A673 (cell line): ENCODE measurements around the gene NTN1. TPM values are rescaled to one million over a fixed set of nuclear protein-coding genes. Genes with fewer than 3 reads are reported as not detected.

Source experiments
- BruUV-seq: library from RNA; stranded (reverse); fragments of 400-500 nt; replicated peaks from 2 replicates; lab custom pipeline; 2021; lab: Mats Ljungman, UMichigan
- CTCF ChIA-PET: fragments of 300-600 bp; sonication (Branson Sonifier 250); formaldehyde crosslinking; loops from one replicate; lab custom pipeline; 2022; ENCODE audit warnings: antibody characterized with exemption; lab: Charles Lee
- POLR2A ChIA-PET: fragments of 300-600 bp; sonication (Branson Sonifier 250); formaldehyde crosslinking; loops from one replicate; lab custom pipeline; 2022; ENCODE audit warnings: antibody characterized with exemption; ENCODE audit not compliant: low non-redundant PET; lab: Charles Lee
- DNase-seq: peaks from one replicate; pipeline ENCODE4 v3.0.0-alpha.2; 2015; ENCODE audit warnings: low spot score
- H3K27ac ChIP-seq: fragments of 200-600 bp; sonication (generic); 2 replicates; pipeline ENCODE4 v1.5.1; 2016; ENCODE audit warnings: mixed run types, low read depth, mild to moderate bottlenecking, mixed read lengths, antibody characterized with exemption, low read length; ENCODE audit not compliant: poor library complexity, severe bottlenecking
- H3K27me3 ChIP-seq: fragments of 200-600 bp; sonication (generic); replicated peaks from 2 replicates; pipeline ENCODE4 v1.6.1; 2017; ENCODE audit warnings: mixed run types, low read depth, mild to moderate bottlenecking, mixed read lengths, antibody characterized with exemption, low read length; ENCODE audit not compliant: insufficient read depth, poor library complexity
- H3K36me3 ChIP-seq: fragments of 200-600 bp; sonication (generic); 2 replicates; pipeline ENCODE4 v1.6.1; 2016; ENCODE audit warnings: mixed run types, mild to moderate bottlenecking, mixed read lengths, antibody characterized with exemption, low read length; ENCODE audit not compliant: insufficient read depth, poor library complexity, severe bottlenecking
- H3K4me1 ChIP-seq: fragments of 200-600 bp; sonication (generic); 2 replicates; pipeline ENCODE4 v1.6.1; 2017; ENCODE audit warnings: mixed run types, mild to moderate bottlenecking, mixed read lengths, antibody characterized with exemption, low read length; ENCODE audit not compliant: insufficient read depth, poor library complexity, severe bottlenecking
- H3K4me3 ChIP-seq: fragments of 200-600 bp; sonication (generic); 2 replicates; pipeline ENCODE4 v1.5.1; 2016; ENCODE audit warnings: low read depth, mixed run types, mild to moderate bottlenecking, mixed read lengths, low read length; ENCODE audit not compliant: poor library complexity, severe bottlenecking
- H3K9me3 ChIP-seq: fragments of 200-600 bp; sonication (generic); 2 replicates; pipeline ENCODE4 v1.6.1; 2016; ENCODE audit warnings: mixed run types, low read depth, mild to moderate bottlenecking, mixed read lengths, antibody characterized with exemption, low read length; ENCODE audit not compliant: poor library complexity, severe bottlenecking
- EZH2 ChIP-seq: fragments of 200-600 bp; sonication (generic); IDR thresholded peaks from 2 replicates; pipeline ENCODE4 v1.6.1; 2017; ENCODE audit warnings: borderline replicate concordance, low read depth, mild to moderate bottlenecking, mixed read lengths, antibody characterized with exemption, low read length; ENCODE audit not compliant: poor library complexity, severe bottlenecking
- intact Hi-C: fragments of 100-400 bp; cut with micrococcal nuclease; formaldehyde crosslinking; loops from one replicate; pipeline ENCODE4 v1.10.0; 2022; ENCODE audit not compliant: unreplicated experiment
- total RNA-seq: library from RNA; stranded (reverse); gene quantifications from 2 replicates; pipeline ENCODE4 v1.2.3, GENCODE V29; 2021
- TF ChIP-seq, protein P1 (sequence below): fragments of 300-800, 200-600 bp; sonication (generic); conservative IDR thresholded peaks from 2 replicates; pipeline ENCODE4 v1.5.1; 2017; ENCODE audit warnings: low read depth, mild to moderate bottlenecking, antibody characterized with exemption, low read length, moderate library complexity, mixed read lengths

NTN1 gene
- total RNA-seq, 1 experiment from 2014 or later: 4.3 TPM

DNA sequence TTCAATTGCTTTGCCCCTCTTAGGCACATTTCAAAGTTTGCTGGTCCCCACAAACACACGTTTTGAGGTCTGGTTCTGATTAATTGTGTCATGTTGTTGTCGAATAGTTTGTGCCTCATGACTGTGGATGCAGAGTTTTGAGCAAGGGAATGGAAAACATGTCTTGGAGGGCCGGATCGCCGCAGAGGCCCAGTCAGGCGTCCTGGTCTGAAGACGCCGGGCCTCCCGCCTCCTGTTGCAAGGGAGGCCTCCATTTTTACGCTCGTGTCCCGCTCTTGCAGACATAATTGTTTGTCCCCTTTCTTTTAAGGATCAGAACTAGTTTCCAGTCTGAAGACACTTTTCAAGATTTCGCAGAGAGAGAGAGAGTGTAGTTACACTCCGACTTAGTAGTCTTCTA lies 3.2 kb downstream of the NTN1 start:
- POLR2A ChIA-PET: no interaction called here
- CTCF ChIA-PET: no interaction called here
- no peak for TF ChIP-seq EZH2
- TF ChIP-seq, protein P1, sequence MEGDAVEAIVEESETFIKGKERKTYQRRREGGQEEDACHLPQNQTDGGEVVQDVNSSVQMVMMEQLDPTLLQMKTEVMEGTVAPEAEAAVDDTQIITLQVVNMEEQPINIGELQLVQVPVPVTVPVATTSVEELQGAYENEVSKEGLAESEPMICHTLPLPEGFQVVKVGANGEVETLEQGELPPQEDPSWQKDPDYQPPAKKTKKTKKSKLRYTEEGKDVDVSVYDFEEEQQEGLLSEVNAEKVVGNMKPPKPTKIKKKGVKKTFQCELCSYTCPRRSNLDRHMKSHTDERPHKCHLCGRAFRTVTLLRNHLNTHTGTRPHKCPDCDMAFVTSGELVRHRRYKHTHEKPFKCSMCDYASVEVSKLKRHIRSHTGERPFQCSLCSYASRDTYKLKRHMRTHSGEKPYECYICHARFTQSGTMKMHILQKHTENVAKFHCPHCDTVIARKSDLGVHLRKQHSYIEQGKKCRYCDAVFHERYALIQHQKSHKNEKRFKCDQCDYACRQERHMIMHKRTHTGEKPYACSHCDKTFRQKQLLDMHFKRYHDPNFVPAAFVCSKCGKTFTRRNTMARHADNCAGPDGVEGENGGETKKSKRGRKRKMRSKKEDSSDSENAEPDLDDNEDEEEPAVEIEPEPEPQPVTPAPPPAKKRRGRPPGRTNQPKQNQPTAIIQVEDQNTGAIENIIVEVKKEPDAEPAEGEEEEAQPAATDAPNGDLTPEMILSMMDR: no peak
- H3K4me1 ChIP-seq: peaks cover 3% of the 10 kb centered on the region
- no peak overlapping the region for H3K4me3 ChIP-seq
- H3K36me3 ChIP-seq: no peaks in the 10 kb centered on the region
- no peak overlapping the region for H3K27ac ChIP-seq
- BruUV-seq: no TSS peak
- no peak for DNase-seq
- peaks cover 59% of the 10 kb centered on the region for H3K27me3 ChIP-seq
- no peaks in the 10 kb centered on the region for H3K9me3 ChIP-seq
- intact Hi-C loops: no loop called here

DNA sequence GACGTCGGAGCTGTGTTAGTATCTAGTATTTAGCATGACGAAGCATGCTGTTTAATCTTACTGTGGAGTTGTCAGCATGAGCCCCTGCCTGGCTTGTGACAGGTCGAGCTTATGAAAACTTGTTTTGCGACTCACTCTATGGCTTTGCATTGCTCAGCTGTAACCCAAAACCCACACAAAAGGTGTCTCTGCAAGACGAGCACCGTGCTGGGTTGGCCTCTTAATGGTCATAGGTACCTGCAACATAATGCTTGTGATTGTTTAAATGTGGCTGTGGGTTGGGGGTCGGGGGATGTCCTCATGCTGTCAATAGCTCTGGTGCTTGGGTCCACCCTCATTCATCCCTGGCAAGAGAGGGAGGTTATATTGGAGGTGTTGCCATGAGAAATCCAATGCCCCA lies 5.4 kb downstream of the NTN1 start:
- Histone ChIP-seq H3K4me1 (peaks cover 1% of the 10 kb centered on the region), H3K9me3 (no peaks in the 10 kb centered on the region), H3K27ac (no peak overlapping the region), H3K4me3 (no peak overlapping the region), H3K27me3 (peaks cover 43% of the 10 kb centered on the region), H3K36me3 (no peaks in the 10 kb centered on the region)
- CTCF ChIA-PET: no interaction called here
- TF ChIP-seq, protein P1: no peak
- no peak for TF ChIP-seq EZH2
- DNase-seq: no peak
- intact Hi-C loops: no loop called here
- no TSS peak for BruUV-seq
- POLR2A ChIA-PET: no interaction called here

DNA sequence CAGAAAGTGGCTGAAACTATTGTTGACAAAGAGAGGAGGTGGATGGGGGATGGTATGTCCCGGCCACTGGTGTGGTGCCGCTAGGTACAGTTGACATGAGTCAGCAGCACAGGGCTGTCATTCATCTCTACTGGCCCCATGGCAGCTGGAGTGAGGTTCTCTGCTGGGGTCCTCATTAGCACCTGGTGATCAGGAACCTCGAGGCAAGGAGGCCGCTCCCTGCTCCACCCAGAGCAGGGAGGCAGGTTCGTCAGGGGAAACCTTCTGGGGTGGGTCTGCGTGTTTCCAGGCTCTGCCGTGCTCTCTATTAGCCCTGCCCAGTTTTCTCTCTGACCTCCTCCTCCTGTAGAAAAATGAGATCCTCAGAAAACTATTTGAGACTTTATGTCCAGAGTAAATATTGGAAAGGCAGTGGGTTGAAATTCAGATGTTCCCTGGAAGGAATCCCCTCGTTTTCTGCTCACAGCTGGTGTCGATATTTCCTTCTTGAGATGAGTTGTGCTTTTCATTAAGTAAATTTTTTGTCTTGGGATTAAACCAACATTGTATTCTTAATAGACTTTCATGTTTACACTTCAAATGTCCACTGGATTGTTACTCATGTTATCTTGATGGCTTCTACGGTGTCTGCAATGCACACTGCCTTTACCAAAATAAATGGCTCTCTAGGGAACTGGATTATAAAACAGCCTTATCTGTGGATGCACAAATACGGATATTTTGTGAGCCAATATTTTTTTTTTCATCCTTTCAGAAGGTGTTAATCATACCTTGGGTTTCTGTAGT lies 7.1 kb downstream of the NTN1 start:
- H3K36me3 ChIP-seq: no peaks in the 10 kb centered on the region
- H3K27me3 ChIP-seq: peaks cover 27% of the 10 kb centered on the region
- TF ChIP-seq, protein P1: no peak
- no peak for TF ChIP-seq EZH2
- BruUV-seq: no TSS peak
- H3K27ac ChIP-seq: no peak overlapping the region
- no peak for DNase-seq
- ChIA-PET CTCF (no interaction called here), POLR2A (no interaction called here)
- intact Hi-C loops: no loop called here
- H3K4me1 ChIP-seq: no peaks in the 10 kb centered on the region
- H3K9me3 ChIP-seq: no peaks in the 10 kb centered on the region
- no peak overlapping the region for H3K4me3 ChIP-seq
